WTC11 (cell line): ENCODE results near the gene PEX10. TPM values are rescaled to one million over a fixed set of nuclear protein-coding genes. Genes with fewer than 3 reads are reported as not detected.

Experiments
- ATAC-seq: fragments of 200-7000 bp; cut with Tn5 transposase; 2 replicates; pipeline ENCODE4 v1.10.0; 2021; ENCODE audit warnings: mild to moderate bottlenecking, moderate library complexity
- CTCF ChIA-PET: fragments of 300-600 bp; sonication (Branson Sonifier 250); formaldehyde crosslinking; loops from one replicate; lab custom pipeline; 2021; ENCODE audit warnings: antibody characterized with exemption; lab: Charles Lee
- POLR2A ChIA-PET: fragments of 350-600 bp; sonication (Branson Sonifier 250); formaldehyde crosslinking; loops from one replicate; lab custom pipeline; 2021; ENCODE audit warnings: antibody characterized with exemption; lab: Charles Lee
- DNase-seq: peaks from one replicate; pipeline ENCODE4 v3.0.0; 2021; ENCODE audit warnings: low spot score
- H3K27ac Mint-ChIP-seq: 2 replicates; pipeline ENCODE4 v1.8.0; 2021; ENCODE audit warnings: mixed read lengths
- H3K27me3 Mint-ChIP-seq: 2 replicates; pipeline ENCODE4 v1.8.0; 2021; ENCODE audit warnings: low read depth, mild to moderate bottlenecking, moderate library complexity, mixed read lengths
- H3K36me3 Mint-ChIP-seq: 2 replicates; pipeline ENCODE4 v1.8.0; 2021; ENCODE audit warnings: mixed read lengths
- H3K4me1 Mint-ChIP-seq: 2 replicates; pipeline ENCODE4 v1.8.0; 2022; ENCODE audit warnings: mixed read lengths
- H3K4me3 Mint-ChIP-seq: 2 replicates; pipeline ENCODE4 v1.8.0; 2021; ENCODE audit warnings: mild to moderate bottlenecking, moderate library complexity, mixed read lengths
- H3K9me3 Mint-ChIP-seq: 2 replicates; pipeline ENCODE4 v1.8.0; 2021; ENCODE audit warnings: mixed read lengths
- AFF4 ChIP-seq: sonication (generic); formaldehyde crosslinking; IDR thresholded peaks from 2 replicates; pipeline ENCODE4 v1.8.1; 2023; ENCODE audit warnings: mild to moderate bottlenecking, missing genetic modification reagents, borderline replicate concordance
- CDX4 ChIP-seq: fragments of 250-450 bp; sonication (Bioruptor Pico); IDR thresholded peaks from 2 replicates; pipeline ENCODE4 v1.9.0; 2021; ENCODE audit warnings: moderate library complexity, mild to moderate bottlenecking, inconsistent platforms, borderline replicate concordance
- CREB1 ChIP-seq: sonication (generic); formaldehyde crosslinking; IDR thresholded peaks from 2 replicates; pipeline ENCODE4 v1.8.0; 2023; ENCODE audit warnings: mild to moderate bottlenecking, missing genetic modification reagents
- CREM ChIP-seq: sonication (generic); formaldehyde crosslinking; IDR thresholded peaks from 2 replicates; pipeline ENCODE4 v1.8.1; 2022; ENCODE audit warnings: mild to moderate bottlenecking, missing genetic modification reagents, moderate library complexity
- FOXP1 ChIP-seq: sonication (generic); formaldehyde crosslinking; IDR thresholded peaks from 2 replicates; pipeline ENCODE4 v1.8.0; 2022; ENCODE audit warnings: missing genetic modification reagents, mild to moderate bottlenecking, moderate library complexity, borderline replicate concordance
- GTF2I ChIP-seq: fragments of 250-450 bp; sonication (Bioruptor Pico); conservative IDR thresholded peaks from 2 replicates; pipeline ENCODE4 v1.4.0; 2021; ENCODE audit warnings: mild to moderate bottlenecking
- HMGXB4 ChIP-seq: sonication (generic); formaldehyde crosslinking; IDR thresholded peaks from 2 replicates; pipeline ENCODE4 v1.8.1; 2023; ENCODE audit warnings: mild to moderate bottlenecking, moderate library complexity, missing genetic modification reagents
- IRF1 ChIP-seq: sonication (generic); formaldehyde crosslinking; IDR thresholded peaks from 2 replicates; pipeline ENCODE4 v1.8.0; 2023; ENCODE audit warnings: missing genetic modification reagents
- NR3C1 ChIP-seq: sonication (generic); formaldehyde crosslinking; conservative IDR thresholded peaks from 2 replicates; pipeline ENCODE4 v1.8.1; 2023; ENCODE audit warnings: low read depth, mild to moderate bottlenecking, missing genetic modification reagents
- PRDM15 ChIP-seq: sonication (generic); formaldehyde crosslinking; IDR thresholded peaks from 2 replicates; pipeline ENCODE4 v1.8.0; 2022; ENCODE audit warnings: missing genetic modification reagents
- PREB ChIP-seq: sonication (generic); formaldehyde crosslinking; IDR thresholded peaks from 2 replicates; pipeline ENCODE4 v1.8.1; 2022; ENCODE audit warnings: mild to moderate bottlenecking, missing genetic modification reagents, moderate library complexity, borderline replicate concordance
- RELA ChIP-seq: sonication (generic); formaldehyde crosslinking; IDR thresholded peaks from 2 replicates; pipeline ENCODE4 v1.8.1; 2022; ENCODE audit warnings: missing genetic modification reagents, mild to moderate bottlenecking, borderline replicate concordance
- SMAD4 ChIP-seq: sonication (generic); formaldehyde crosslinking; IDR thresholded peaks from 2 replicates; pipeline ENCODE4 v1.8.0; 2022; ENCODE audit warnings: mild to moderate bottlenecking, missing genetic modification reagents
- TCF7 ChIP-seq: sonication (generic); formaldehyde crosslinking; IDR thresholded peaks from 2 replicates; pipeline ENCODE4 v1.8.0; 2022; ENCODE audit warnings: mild to moderate bottlenecking, low read depth, missing genetic modification reagents, moderate library complexity
- TEAD4 ChIP-seq: sonication (generic); formaldehyde crosslinking; IDR thresholded peaks from 2 replicates; pipeline ENCODE4 v1.8.0; 2022; ENCODE audit warnings: mild to moderate bottlenecking, missing genetic modification reagents
- TP53 ChIP-seq: sonication (generic); formaldehyde crosslinking; IDR thresholded peaks from 2 replicates; pipeline ENCODE4 v1.8.1; 2023; ENCODE audit warnings: mild to moderate bottlenecking, missing genetic modification reagents
- ZBTB21 ChIP-seq: sonication (generic); formaldehyde crosslinking; IDR thresholded peaks from 2 replicates; pipeline ENCODE4 v1.8.1; 2023; ENCODE audit warnings: mild to moderate bottlenecking, missing genetic modification reagents, borderline replicate concordance
- ZNF232 ChIP-seq: sonication (generic); formaldehyde crosslinking; IDR thresholded peaks from 2 replicates; pipeline ENCODE4 v1.8.0; 2022; ENCODE audit warnings: mild to moderate bottlenecking, missing genetic modification reagents
- ZNF396 ChIP-seq: fragments of 250-450 bp; sonication (Bioruptor Pico); IDR thresholded peaks from 2 replicates; pipeline ENCODE4 v1.8.0; 2021; ENCODE audit warnings: mild to moderate bottlenecking, moderate library complexity, borderline replicate concordance
- ZNF512 ChIP-seq: sonication (generic); formaldehyde crosslinking; IDR thresholded peaks from 2 replicates; pipeline ENCODE4 v1.8.1; 2022; ENCODE audit warnings: missing genetic modification reagents, borderline replicate concordance
- ZNF671 ChIP-seq: fragments of 250-450 bp; sonication (Bioruptor Pico); IDR thresholded peaks from 2 replicates; pipeline ENCODE4 v1.8.0; 2021; ENCODE audit warnings: mild to moderate bottlenecking
- total RNA-seq: library from RNA; stranded (reverse); gene quantifications from 3 replicates; pipeline ENCODE4 v1.2.3, GENCODE V29; 2021

PEX10 gene
- total RNA-seq, 1 experiment from 2014 or later, result 29.3 TPM

GRCh38 chr1:2356401-2356800 is 56.0 kb downstream of the PEX10 start (continued):
- no peak for TF ChIP-seq PRDM15 (CRISPR knock-in tag)
- TF ChIP-seq, all 79 proteins: peak for 0

GRCh38 chr1:2355373-2356261 is 56.7 kb downstream of the PEX10 start:
- ChIA-PET CTCF (interaction anchor here (0.7 to 1.2 kb wide), 3 partner anchors 40 to 215 kb away, joined by 3 read pairs; no protein-coding TSS in a partner anchor), POLR2A (no interaction called here)
- H3K4me3 Mint-ChIP-seq, result no peak overlapping the region
- H3K27me3 Mint-ChIP-seq, result no peaks in the 10 kb centered on the region
- ATAC-seq (no peak), DNase-seq (no peak)
- no peaks in the 10 kb centered on the region for H3K36me3 Mint-ChIP-seq
- H3K4me1 Mint-ChIP-seq, result no peaks in the 10 kb centered on the region
- no peaks in the 10 kb centered on the region for H3K9me3 Mint-ChIP-seq
- no peak overlapping the region for H3K27ac Mint-ChIP-seq
- no peak for TF ChIP-seq TEAD4 (CRISPR knock-in tag)
- TF ChIP-seq TCF7 (CRISPR knock-in tag), result no peak
- TF ChIP-seq CREB1 (CRISPR knock-in tag), result no peak
- no peak for TF ChIP-seq AFF4 (CRISPR knock-in tag)
- TF ChIP-seq TP53 (CRISPR knock-in tag), result no peak
- TF ChIP-seq PREB (CRISPR knock-in tag), result no peak
- no peak for TF ChIP-seq ZNF512 (CRISPR knock-in tag)
- TF ChIP-seq CDX4, result no peak
- no peak for TF ChIP-seq GTF2I (CRISPR knock-in tag)
- no peak for TF ChIP-seq RELA
- TF ChIP-seq FOXP1 (CRISPR knock-in tag), result no peak
- no peak for TF ChIP-seq ZBTB21 (CRISPR knock-in tag)
- TF ChIP-seq ZNF232 (CRISPR knock-in tag), result no peak
- TF ChIP-seq SMAD4, result no peak
- no peak for TF ChIP-seq HMGXB4 (CRISPR knock-in tag)
- no peak for TF ChIP-seq ZNF396 (CRISPR knock-in tag)
- no peak for TF ChIP-seq IRF1 (CRISPR knock-in tag)
- no peak for TF ChIP-seq ZNF671 (CRISPR knock-in tag)
- no peak for TF ChIP-seq NR3C1
- TF ChIP-seq CREM (CRISPR knock-in tag), result no peak
